GM21367 (cell line): Measurements from ENCODE around the gene GRXCR2.
"Not testable (repeated sequence)": the region's sequence is repeated elsewhere in the genome, so short reads cannot be mapped to it uniquely, and the experiment has no call there.

ENCODE experiments used
- ATAC-seq: cut with Tn5 transposase; IDR thresholded peaks from one replicate; pipeline ENCODE4 v1.9.1; 2021; ENCODE audit not compliant: unreplicated experiment

The GRXCR2 gene

DNA sequence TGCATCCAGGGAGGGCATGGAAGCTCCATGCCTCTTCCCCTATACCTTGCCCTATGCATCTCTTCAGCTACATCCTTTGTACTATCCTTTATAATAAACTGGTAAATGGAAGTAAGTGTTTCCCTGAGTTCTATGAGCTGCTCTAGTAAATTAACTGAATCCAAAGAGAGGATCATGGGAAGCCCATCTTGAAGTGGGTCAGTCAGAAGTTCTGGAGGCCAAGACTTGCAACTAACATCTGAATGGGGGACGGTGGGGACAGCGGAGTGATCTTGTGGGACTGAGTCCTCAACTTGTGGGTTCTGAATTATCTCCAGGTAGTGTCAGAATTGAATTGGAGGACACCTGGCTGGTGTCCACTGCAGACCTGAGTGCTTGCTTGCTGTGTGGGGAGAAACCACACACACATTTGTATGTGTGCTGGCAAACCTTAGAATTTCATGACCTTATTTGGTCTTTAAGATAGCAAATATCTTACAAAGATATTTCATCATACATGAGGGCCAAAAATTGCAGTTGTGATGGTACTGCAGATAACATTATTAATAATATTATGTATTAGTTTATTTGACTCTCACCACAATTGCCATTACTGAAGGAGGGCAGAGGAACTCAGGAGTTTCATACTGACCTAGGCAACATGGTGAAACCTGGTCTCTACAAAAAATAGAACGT lies 32.2 kb downstream of the GRXCR2 start:
- ATAC-seq: no peak

DNA sequence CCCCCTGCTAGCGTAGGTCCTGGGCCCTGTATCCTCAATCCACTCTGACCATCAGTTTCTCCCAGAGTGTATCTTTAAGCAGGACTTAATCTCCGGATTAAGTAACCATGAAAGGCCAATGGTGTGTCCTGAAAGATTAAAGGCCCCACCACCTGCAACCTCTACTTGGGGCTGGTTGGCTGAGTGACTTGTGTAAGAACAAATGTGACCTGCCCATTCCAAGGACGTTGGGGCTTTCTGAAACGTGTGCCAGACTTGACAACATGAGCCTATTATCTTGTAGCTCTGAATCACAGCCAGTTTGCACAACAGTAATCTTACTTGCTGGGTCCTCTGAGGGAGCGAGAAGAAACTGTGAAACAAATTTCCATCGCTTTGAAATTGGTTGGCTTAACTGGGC lies 34.5 kb downstream of the GRXCR2 start:
- ATAC-seq: no peak

DNA sequence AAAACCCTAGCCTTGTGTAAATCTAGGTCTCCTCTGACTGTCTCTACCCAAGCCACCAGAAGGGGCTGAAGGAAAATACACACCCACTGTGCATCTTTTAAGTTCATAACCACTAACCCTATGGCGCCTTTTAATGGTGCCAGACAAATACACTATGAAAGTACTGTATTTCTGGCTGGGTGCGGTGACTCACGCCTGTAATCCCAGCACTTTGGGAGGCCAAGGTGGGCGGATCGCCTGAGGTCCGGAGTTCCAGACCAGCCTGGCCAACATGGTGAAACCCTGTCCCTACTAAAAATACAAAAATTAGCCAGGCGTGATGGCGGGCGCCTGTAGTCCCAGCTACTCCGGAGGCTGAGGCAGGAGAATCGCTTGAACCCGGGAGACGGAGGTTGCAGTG lies 36.6 kb downstream of the GRXCR2 start:
- ATAC-seq: not testable (repeated sequence)

DNA sequence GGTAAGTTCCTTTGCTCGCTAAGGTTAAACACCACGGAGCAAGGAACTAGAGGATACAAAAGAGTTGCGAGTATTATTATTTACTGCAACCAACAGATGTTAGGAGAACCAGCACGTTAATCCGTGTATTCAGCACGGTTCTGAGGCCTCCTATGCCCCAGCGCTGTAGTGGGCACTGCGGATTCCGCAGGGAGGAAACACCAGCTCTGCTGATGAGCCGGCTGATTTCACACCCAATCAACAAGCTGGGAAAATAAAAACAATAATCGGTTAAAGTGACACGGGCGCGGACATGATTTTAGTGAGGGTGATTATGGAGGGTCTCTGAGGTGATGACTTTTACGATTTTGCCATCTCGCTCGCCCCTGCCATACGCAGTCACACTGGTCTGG lies 37.0 kb downstream of the GRXCR2 start:
- ATAC-seq: no peak

DNA sequence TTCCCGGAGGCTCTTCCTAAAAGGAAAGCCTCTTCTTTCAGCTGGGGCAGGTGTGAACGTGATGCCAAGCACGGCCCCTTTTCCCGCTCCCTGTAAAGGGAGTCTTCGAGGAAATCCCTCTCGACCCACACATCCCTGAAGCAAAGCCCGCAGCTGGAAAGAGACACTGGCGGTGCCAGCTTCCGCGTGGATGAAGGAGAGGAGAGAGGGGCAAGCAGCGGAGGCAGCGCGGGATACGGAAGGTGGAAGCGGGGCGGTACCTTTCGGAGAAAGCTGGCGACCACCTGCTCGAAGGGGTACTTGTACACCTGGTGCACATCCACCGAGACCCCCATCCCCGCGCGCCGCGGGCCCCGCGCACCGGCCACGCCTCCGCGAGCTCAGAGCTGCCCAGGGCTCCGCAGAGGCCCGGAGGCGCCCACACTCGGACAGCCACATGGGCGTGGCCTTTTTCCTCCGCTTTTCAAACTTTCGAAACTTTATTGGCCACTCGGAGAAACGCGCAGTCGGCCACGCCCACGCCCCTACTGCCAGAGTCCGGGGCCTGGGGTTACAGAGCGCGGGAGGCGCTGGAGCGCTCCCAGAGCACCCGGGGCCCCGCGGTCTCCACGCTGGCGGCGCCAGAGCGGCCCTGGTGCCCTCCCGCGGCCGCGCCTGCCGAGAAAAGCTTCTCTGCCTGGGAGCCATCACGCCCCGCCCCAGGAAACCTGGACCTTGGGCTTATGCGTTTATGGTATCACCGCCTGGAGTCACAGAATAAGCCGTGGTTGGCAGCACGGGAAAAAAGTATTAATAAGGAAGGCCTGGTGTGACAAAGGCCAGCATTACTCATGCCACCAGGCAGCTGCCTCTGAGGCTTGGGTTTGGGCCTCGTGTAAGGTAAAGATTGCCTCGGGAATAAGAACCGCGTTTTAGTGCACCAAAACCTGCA lies 37.6 kb downstream of the GRXCR2 start, which contains the start of gene PRELID2:
PRELID2 (minus strand) TSS at position 426 of the 931 bp plus-strand sequence; CDS start at position 335, 91 bp downstream.
- peak; percentile 90 for ATAC-seq

DNA sequence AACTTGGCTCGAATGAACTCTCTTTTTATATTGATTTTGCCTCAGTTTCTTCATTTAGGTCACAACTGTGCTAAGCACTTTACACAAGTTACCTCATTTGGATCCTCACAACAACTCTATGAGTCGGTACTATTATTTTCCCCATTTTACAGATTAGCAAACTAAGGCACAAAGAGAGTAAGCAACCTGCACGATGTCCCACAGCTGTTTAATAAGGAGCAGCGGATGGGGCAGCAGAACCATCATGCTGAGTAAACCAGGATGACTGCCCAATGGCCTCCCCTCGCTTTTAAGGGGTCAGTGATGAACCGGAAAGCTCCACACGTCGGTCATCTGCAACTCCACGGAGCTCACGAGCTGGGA lies 38.3 kb downstream of the GRXCR2 start:
- ATAC-seq: no peak

DNA sequence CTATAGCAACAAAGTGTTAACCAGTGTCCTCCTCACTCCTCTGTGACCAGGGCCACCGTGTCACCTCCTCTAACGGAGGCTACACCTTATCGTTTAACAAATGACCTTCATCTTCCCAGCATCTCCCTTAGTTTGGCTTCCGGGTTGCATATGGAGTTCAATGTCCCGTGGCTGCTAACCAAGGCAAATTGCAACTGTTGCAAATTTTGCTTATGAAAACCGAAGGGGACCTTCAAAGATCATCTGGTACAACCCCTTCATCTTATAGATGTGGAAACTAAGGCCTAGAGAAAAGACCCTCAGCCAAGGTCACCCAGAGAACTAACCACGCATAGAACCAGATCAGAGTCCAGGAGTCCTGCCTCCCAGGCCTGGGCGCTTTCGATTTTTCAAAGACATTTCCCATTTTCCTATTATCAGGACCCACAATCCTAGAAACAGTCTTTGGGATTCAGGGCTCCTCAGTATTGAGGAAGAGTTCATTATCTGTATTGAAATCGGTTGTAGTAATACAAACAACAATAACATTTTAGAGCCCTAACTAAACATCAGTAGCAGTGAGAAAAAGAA lies 39.1 kb downstream of the GRXCR2 start:
- no peak for ATAC-seq

DNA sequence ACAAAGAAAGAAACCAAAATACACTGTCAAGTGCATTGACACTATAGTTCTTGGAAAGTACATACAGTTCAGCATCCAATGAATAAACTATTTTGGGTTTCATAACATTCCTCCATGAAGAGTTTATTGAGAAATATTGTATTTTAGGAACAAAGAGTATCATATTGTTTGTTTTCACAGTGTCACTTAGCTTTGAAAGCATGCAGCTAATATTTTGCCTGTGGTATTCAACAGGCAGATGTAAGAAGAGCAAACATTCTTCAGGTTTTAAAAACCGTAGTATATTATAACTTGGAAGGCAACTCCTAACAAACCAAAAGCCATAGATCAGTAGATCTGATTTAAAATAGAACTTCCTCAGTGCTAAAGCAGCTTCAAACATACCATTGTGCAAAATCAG lies 42.2 kb downstream of the GRXCR2 start:
- ATAC-seq: no peak

DNA sequence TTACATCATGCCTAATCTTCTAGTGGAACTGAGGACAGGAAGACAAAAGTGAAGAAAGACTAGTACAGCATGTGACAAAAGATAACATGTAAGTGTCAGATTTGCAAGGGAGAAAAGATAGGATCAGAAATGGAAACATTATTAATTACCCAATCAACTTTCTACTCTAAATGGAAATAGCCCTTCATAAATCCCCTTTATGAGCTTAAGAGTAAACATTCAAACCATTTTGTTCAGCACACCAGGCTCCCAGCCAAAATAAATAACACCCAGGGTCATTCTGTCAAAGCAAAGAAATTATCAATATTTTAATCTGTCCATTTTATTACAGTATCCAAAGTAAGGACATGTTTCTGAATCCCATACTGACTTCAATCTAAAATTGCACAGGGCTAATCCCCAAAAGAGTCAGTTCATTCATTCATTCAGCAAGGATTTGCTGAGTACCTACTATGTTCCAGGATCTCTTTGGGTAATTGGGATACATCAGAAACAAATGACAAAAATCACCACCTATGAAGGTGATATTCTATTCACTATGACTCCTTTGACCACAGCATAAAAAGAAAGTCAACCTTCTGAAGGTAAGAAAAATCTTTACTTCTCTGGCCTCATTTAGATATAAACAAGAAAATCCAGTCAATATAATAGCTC lies 43.0 kb downstream of the GRXCR2 start:
- ATAC-seq: no peak

DNA sequence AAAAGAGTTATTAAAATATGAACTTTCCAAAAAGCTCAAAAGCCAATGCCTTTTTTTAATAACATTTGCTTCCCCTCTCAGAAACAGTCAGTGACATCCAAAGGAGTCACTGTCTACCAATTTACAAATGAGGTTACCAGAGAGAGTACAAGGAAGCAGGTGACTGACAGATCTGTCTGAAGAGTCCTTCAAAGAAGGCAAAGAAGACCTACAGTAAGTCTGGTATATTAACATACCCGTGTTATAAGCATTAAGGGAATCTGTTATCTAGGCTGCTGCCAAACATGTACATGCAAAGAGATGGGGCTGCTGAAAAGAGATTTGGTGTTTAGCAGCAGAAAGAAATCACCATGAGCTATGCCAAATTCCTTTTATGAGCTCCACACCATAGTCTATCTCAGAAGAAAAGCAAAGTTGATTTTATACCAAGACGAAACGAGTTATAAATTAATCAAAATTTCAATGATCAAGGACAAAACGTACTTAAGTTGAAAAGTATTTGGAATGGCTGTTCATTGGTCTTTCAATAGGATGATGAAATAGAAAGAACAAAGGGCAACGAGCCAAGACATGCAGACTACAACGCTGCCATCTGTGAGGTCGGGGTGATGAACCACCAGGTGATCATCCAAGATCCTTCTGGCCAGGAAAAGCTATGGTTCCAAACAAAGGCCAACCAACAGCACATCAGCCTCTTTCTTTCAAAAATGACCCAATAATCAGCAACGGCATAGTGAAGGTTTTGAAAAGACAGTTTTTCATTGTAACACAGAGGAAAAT lies 45.7 kb downstream of the GRXCR2 start:
- no peak for ATAC-seq

DNA sequence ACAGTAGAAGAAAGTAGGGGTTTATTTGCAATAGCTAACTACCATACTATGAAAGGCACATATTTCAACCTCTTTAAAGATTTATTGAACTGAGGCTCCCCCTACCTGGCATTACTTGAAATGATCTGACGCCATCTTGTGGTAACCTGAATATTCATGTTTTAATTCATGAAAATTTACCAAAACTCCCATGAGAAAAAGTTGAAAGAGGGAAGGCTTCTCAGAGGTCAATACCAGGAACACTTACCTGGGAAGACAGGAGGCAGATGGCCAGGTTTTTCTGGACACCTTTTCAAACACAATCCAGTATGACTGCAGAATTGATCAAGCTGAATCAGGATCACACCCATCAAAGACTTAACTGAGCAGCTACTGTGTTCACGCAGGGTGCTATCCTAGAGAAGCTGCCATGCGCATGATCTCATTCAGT lies 47.0 kb downstream of the GRXCR2 start:
- ATAC-seq: peak; percentile 74

DNA sequence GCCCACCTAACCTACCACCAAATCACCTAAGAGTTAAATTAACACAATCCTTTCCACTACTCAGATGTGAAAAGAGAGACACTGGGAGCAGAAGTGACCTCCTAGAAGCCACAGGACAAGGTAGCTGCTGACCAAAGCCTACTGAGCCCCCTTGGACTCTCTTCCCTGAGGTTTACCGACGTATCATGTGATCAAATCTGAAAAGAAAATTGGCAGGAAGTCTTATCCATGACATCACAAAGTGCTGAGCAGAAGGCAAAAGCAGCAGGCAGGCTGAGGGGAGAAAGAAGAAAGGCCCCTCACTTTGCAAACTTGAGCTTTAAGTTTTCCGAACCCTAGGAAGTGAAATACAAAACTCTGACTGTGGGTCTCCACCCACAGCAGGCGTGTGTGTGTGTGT lies 48.8 kb downstream of the GRXCR2 start:
- no peak for ATAC-seq

DNA sequence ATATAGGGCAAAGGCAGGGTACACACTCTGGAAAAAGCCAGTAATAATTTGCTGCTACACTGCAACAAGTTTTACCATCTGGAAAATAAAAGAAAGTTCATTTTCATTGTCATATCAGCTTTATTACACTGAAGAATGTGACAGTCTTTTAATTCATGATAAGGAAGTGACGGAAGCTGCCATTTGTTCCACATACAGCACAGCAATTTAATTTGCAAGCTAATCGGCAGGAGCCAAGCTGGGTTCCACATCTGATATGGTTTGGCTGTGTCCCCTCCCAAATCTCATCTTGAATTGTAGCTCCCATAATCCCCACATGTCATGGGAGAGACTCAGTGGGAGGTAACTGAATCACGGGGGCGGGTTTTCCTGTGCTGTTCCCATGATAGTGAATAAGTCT lies 54.2 kb downstream of the GRXCR2 start:
- ATAC-seq: no peak

DNA sequence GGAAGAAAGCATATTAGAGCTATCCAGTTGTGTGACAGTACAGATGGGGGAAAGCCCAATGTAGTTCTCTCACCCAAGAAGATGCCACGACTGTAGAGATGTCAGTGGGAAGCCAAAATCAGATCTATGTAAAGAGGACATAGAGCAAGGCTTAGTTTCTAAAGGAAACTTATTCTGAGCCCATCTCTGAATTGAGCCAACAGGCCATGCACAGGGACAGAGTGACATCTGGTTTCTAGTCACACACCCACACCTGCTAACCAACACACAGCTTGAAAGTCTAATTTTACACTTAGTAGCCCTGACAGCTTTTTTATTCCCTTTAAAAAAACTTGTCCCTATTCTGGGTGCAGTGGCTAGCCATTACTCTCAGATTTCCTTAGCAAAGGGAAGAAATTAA lies 59.9 kb downstream of the GRXCR2 start:
- no peak for ATAC-seq

DNA sequence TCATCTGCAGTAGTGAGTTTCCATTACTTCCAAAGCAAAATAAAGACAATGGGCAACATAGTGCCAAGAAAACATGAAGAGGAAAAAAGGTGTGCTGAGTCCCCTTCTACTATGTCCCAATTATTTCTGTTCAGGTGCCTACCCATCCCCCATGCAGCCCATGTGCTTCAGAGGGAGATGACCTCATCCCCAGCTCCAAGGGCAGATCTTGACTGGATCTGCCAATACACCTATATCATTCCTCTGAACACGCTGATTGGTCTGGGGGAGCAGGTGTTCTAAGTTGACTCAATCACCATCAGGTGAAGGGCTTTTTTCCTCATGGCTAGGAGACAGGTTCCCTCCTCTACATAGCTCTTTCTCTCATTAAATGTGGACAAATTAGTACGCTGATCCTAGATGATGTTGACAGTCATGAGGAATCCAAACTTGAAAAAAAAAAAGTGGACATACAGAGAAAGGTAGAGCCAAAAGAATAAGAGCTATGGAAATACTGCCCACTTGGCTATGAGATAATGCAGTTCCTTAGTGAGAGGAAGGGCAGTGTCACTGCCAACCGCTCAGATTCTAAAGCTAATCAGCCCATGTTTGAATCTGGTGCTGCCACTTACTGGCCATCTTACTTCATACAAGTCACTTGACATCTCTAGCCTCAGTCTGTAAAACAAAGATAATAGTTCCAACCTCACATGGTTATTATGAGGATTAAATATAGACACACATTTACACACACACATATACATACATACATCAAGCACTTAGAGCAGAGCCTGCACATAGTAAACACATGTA lies 60.8 kb downstream of the GRXCR2 start:
- no peak for ATAC-seq
